ENCODE data around the gene TTLL3.
A peak's percentile ranks its signal among the peaks of the same experiment; 100 is the strongest.
"Not testable (repeated sequence)": the region's sequence is repeated elsewhere in the genome, so short reads cannot be mapped to it uniquely, and the experiment has no call there.

TTLL3 gene

DNA sequence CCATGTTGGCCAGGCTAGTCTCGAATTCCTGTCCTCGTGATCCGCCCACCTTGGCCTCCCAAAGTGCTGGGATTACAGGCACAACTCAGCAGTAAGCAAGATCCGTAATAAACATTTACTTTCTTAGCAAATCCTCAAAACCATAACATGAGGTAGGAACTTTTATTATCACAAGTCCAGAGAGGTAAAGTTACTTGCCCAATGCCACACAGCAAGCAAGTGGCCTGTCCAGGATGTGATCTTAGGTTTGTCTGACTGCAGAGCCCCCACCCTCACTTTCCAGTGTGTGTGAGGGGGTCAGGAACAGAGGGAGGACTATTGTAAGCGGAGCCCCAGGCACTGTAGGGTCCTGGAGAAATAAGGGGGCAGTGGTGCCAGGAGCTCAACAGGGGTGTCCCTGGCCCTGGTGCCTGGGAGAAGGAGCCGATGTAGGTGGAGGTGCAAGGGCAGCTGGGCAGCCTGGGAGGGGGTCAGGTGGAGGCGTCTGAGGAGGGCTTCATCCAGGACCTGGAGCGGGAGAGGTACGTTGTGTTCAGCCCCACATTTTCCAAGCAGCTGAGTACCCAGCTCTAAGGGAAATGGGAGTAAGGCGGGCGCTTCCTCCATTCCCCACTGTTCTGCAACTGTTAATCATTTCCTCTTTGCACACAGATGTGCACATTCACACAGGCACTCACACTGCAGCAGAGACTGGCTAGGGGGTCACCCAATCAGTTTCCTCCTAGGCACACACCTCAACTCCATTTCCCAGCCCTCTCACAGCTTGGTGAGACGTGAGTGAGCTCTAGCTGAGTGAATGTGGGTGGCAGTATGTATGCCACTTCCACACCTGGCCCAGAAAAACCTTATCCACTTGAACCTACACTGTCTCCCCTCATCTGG lies 27.9 kb downstream of the TTLL3 start:
- no peak for DNase-seq (ENCODE audit: low read depth, low spot score)

DNA sequence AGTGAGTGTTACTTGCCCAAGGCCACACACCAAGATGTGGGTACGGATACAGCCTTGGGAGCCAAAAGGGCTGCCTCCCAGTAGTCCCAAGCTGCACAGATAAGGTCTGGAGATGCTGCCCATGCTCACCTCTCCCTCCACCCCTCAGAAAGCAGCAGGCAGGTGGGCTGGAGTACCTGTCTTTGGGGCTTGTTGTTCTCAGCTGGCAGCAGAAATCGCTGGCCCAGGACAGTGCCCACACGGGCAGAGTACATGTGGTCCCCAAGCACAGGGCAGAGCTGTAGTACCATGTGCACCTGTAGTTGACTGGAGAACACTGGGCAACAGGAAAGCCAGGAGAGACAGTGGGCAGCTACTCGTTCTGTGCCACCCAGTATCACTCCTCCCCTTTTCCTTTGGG lies 28.8 kb downstream of the TTLL3 start:
- no peak for DNase-seq (ENCODE audit: low read depth, low spot score)

DNA sequence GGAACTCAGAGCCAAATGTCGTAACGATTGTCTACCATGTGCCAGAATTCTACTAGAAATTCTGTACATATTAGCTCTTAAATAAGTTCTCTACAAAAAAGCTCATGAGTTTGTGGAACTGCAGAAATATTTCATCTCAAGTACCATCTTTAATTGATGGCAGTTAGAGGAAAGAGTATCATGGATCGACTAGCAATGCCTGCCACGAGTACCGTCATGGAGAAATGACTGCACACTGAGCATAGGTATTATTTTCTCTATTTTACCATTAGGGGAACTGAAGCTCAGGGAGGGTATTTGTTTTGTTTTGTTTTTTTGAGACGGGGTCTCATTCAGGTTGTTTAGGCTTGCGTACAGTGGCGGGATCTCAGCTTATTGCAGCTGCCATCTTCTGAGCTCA lies 31.0 kb downstream of the TTLL3 start:
- no peak for DNase-seq (ENCODE audit: low read depth, low spot score)

DNA sequence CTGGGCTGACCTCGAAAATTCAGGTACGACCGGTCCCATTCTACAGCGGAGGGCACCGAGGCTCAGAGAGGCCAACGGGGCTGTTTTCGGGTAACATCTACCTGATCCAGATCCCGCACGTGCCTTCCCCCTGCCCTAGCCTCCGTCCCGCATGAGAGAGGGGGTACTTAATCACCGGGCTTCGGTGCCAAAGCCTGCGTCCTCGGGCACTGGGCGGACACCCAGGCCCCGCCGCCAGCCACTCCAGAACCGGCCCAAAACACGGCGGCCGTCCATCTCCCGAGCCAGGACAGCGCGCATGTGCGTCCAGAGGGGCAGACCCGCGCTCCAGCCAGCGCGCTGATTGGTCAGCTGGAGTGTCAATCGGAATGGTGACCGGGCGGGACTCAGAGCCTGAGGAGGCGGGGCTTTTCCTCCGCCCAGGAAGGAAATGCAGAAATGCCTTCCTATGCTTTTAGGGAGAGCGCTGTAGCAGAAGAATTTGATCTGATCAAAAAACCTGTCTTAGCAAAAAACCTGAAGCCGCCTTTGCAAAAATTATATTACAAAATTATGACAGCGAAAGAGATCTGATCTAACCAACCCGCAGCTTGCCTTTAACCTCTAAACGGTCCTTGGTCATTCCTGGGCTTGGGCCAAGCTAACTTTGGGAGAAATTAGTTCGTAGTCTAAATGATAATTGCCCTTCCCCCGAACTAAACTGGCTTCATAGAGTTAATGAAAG lies 33.8 kb downstream of the TTLL3 start, which contains the start of gene RPUSD3:
TSS of gene RPUSD3 (minus strand) at position 294 of the 724 bp plus-strand sequence. CDS start at position 276, 18 bp downstream.
- DNase-seq (ENCODE audit: low read depth, low spot score), result peak; percentile 64

DNA sequence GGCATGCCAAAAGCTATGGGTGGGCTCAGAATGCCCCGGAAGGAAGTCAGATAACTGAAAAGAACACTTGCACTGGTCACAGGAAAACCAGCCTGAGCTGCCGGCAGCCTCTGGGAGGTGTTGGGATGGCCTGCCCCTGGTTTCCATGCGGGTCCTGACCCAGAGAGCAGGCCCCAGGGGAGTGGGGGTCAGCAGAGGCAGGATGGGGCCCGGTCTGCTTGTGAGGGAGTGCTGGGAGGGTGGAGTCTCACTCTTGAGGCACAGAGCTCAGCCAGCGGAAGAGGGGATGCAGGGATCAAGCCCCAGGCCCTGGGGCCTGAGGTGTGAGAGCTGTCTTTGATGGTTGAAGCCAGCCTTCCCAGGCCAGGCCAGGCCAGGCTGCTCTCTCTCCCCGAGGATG lies 36.2 kb downstream of the TTLL3 start:
- no peak for DNase-seq (ENCODE audit: low read depth, low spot score)

DNA sequence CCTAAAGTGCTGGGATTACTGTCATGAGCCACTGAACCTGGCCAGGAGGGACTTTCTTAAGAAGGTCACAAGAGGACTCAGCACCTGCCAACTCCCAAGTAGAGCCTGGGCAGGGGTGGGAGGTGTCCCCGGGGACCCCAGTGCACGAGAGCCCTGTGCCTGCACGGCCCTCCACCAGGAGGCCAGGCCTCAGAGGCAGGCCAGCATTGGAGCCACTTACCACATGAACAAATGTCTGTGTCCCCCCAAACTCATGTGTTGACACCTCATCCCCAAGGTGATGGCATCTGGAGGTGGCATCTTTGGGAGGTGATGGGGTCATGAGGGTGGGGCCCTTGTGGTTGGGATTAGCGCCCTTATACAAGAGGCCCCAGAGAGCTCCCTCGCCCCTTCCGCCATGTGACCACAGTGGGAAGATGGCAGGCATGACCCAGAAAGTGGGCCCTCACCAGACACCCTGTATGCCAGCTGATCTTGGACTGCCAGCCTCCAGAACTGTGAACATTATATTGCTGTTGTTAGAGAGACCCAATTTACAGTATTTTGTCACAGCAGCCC lies 36.9 kb downstream of the TTLL3 start:
- DNase-seq (ENCODE audit: low read depth, low spot score), result no peak

DNA sequence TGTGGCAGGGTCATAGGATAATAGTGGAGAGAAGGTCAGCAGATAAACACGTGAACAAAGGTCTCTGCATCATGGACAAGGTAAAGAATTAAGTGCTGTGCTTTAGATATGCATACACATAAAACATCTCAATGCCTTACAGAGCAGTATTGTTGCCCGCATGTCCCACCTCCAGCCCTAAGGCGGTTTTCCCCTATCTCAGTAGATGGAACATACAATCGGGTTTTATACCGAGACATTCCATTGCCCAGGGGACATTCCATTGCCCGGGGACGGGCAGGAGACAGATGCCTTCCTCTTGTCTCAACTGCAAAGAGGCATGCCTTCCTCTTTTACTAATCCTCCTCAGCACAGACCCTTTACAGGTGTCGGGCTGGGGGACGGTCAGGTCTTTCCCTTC lies 37.8 kb downstream of the TTLL3 start:
- DNase-seq (ENCODE audit: low read depth, low spot score), result not testable (repeated sequence)

DNA sequence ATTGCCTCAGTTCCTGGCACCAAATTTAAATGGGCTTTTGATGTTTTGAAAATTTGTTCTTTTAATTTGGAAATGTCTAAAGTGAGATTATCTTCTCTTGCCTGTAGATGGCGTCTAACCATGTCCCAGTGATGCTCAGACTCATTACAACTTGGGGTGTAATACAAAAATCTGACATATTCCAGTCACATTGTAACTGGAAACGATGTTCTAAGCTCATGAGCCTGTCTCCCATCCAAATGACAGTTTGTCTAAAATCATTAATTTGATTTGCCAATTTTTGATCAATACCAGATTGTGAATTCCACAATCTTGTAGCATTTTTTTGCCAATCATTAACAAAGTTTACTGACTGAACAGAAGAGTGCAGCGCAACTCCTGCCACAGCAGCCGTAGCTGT lies 38.8 kb downstream of the TTLL3 start:
- DNase-seq (ENCODE audit: low read depth, low spot score), result not testable (repeated sequence)

DNA sequence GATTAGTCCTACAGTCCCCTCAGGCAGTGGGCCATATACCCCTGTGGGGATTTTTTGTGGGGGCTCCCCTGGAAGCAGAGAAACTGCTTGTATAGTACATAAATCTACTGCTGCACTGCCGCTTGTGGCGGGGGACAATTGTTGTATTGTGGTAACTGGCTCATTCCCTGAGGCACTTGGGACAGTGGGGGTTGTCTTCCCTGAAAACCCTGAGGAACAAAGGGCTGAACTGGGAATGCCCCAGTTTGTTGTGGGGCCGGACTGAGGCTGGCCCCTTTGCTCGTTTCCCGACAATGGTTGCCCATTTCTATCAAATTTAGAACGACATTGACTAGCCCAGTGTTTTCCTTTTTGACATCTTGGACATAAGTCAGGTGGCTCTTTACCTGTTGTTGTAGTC lies 41.3 kb downstream of the TTLL3 start:
- DNase-seq (ENCODE audit: low read depth, low spot score), result not testable (repeated sequence)

DNA sequence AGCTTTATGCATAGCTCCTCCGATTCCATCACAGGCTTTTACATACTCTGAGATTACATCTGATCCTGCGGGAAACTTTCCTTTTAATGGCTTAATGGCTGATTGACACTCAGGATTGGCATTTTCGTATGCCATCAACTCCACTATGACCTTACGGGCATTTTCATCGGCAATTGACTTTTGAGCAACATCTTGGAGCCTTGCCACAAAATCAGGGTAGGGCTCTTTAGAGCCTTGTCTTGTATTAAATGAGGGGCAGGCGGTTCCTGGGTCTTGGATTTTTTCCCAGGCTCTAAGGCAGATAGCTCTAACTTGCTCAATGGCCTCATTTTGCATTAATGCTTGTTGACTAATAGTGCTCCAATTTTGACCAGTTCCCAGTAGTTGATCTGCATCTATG lies 41.9 kb downstream of the TTLL3 start:
- DNase-seq (ENCODE audit: low read depth, low spot score), result not testable (repeated sequence)

DNA sequence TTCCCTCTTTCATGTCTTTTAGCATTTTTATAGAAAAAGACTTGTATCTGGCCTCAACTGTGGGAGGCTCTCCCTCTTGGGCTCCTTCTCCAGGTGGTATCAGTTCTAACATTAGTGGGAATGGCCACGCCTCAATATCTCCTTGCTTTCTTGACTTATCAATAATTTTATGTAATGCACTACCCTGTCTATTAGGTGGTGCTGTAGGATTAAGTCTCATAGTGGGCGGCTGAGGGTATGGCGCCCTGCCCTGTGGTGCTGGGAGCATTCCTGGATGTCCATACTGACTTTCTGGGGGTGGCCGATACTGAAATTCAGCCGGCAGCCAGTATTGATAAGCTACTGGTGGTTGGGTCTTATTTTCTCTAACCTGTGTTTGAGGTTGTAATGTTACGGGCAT lies 42.5 kb downstream of the TTLL3 start:
- DNase-seq (ENCODE audit: low read depth, low spot score), result no peak

DNA sequence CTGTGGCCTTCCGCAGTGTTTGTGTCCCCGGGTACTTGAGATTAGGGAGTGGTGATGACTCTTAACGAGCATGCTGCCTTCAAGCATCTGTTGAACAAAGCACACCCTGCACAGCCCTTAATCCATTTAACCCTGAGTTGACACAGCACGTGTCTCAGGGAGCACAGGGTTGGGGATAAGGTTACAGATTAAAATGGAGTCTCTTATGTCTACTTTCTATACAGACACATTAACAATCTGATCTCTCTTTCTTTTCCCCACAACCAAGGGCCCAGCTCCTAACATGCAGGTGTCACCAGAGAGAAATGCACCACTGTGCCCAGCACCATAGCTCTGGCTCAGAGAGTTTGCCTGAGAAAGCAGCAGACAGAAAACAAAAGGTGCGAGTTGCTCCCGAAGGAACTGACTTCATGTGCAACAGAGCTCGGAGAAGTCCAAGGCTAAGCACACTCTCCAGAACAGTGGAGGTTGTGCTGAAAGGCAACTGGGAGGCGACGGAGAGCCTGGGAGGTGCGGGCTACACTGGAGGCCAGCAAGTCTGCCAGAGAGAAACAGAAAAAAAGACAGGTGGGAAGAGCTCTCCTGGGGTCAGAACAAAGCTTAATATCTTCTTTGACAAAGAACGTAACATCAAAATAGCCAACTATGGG lies 44.4 kb downstream of the TTLL3 start:
- DNase-seq (ENCODE audit: low read depth, low spot score), result not testable (repeated sequence)

DNA sequence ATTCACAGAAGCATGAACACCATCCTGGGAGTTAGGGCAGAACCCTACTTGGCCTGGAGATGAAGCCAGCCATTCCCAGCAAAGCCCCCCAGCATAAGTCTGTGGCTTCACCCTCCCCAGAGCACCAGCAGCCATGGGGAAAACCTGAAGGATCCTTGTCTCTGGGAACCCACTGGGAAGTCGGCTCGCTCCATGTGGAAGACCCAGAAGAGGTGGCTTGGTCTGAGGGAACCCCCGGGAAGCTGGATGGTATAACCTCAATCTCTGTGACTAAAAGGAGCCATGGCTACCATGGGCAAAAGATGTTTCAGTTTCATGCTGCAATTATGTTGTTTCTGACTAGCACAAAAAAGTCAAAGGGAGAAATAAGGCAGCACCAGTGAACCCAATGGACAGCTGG lies 45.5 kb downstream of the TTLL3 start:
- DNase-seq (ENCODE audit: low read depth, low spot score), result no peak

DNA sequence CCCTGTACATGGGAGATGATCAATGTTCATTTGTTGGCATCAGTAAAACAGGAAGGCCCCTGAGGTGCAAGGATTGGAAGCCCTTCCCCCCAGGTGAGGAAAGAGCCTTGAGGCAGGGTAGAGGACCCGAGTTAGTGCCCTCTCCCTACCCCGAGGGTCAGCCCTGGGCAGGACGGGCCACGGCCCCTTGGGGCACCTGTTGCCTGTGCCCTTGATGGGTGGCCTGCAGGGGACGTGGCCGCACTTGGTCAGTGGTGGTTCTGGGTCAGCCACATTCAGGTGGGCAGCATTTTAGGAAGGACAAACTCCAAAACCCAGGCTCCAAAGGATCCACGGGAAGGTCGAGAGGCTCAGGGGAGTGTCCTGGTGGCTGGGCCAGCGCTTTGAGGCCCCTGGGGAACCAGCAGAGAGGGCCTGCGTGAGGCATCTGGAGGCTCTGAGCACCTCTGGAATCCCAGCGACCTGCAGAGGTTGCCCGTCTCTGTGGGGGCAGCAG lies 49.5 kb downstream of the TTLL3 start:
- DNase-seq (ENCODE audit: low read depth, low spot score), result no peak

DNA sequence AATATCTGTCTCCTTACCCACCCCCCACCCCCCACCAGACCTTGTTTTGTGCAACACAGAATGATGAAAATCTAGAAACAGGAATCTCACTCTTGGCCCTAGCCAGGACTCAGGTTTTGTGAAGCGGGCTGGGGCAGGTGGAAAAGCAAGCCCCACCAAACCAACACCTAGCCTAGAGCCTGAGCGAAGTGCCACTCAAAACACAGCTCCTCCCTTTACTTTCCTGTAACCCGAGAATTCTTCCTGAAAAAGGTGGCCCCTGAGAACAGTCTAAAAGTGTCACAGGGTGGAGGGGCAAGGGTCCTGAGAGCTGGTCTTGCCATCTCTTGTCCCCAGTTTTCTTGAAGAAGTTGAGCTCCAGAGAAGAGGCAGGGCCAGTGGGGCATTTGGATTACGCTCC lies 51.1 kb downstream of the TTLL3 start:
- no peak for DNase-seq (ENCODE audit: low read depth, low spot score)

DNA sequence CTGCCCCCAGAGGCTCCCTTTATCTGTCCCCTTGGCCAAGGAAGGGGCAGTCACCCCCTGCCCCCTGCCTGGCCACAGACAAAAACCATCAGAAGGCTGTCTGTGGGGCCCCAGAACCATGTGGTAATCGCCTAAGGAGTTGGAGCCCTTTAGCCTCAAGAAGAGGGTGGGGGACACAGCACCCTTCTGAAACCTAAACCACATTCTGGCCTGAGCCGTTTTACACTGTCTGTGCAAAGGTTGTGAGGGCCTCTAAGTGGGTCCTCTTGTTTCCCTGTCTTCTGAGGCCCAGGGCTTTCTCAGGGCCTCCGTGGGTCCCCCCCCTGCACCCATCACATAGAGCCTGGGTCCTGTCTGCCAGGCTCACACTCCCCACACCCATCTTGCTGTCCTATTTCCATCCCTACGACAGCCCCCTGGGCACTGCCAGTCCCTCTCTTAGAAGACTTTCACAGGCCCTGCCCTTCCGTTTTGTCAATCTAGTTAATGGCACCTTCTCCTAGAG lies 51.6 kb downstream of the TTLL3 start:
- no peak for DNase-seq (ENCODE audit: low read depth, low spot score)

DNA sequence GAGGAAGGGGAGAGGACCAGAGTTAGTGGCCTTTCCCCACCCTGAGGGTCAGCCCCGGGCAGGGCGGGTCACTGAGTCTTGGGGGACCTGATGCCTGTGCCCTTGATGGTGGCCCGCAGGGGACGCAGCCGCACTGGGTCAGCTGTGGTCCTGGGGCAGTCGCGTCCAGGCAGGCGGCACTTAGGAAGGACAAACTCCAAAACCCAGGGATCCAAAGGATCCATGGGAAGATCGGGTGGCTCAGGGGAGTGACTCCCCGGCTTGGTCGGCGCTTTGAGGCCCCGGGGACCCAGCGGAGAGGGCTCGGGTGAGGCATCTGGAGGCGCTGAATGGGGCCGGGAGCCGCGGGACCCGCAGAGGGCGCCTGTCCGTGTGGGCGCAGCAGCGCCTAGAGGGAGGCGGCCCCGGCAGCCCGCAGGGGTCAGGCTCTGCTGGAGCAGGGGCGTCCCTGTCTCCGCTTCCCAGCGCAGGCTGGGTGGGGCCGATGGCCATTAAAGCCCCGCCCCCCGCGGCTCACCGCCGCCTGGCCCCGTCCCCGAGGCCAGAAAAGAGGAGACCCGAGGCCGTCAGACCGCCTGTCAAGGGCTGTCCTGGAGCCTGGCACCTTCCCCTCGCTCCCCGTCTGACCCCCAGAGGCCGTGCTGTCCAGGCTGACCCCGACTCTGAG lies 52.5 kb downstream of the TTLL3 start:
- DNase-seq (ENCODE audit: low read depth, low spot score), result no peak

DNA sequence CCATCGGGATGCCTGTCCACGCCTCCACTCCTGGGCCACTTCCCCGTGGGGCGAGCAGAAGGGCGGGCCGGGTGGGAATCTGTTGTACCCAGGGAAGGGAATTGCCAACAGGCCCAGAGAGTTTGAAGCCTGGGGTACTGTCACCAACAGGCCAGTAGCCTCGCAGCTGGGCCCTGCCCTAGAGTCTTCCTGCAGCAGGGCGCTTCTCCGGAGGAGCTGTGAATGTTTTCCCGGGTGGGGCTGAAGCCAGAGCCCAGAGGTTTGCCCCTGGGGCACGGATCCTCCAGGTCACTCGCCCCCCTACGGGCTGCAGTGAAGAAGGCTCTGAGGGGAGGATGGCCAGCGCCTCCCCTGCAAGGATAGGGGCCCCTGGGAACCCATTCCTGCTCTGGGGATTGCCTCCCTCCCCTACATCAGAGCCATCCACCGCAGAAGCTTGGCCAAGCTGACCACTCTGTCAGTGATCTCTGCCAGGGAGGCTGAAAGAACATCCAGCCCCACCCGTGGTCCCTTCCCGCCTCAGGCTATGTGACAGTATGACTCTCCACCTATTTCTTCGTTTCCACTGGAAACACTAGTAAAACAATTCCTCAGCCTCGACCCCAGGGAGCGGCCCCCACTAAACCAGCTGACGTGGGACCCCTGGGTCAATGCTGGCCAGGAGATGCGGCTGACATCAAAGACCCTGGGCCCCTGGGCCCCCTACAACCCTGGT lies 53.2 kb downstream of the TTLL3 start:
- no peak for DNase-seq (ENCODE audit: low read depth, low spot score)

DNA sequence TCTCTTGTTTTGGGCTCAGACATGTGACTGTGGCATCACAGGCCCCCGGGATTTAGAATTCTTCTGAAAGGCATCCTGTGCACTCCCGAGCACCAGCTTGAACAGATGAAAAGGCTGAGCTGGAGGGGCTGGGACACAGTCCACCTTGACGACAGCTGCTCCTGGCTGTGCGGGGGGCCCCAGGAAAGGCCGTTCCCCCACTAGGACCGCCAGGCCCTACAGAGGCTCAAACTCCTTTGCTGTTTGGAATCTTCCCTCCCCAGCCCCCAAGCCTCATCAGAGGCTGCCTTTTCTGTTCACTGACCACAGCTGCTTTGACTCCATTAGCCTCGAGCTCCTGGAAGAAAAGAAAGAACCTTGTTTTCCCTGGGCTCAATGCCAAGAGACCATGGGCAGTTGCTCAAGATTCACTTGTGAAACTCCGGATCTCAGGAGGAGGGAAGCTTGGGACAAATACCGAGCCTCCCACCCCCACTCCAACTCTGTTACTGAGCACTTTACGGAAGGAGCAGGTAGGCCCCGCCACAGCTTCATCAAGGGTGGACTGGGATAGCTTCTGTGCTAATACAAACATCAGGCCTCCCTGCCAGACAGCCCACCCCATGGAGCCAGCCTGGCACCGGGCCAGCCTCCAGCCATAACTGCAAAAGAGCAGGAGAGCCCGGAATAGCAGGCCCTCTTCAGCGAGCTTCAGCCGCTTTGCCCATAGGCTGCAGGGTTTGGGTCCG lies 54.3 kb downstream of the TTLL3 start:
- no peak for DNase-seq (ENCODE audit: low read depth, low spot score)
